GM19395 (cell line): ENCODE measurements around the gene RHEB.

Source experiments
- ATAC-seq: cut with Tn5 transposase; IDR thresholded peaks from one replicate; pipeline ENCODE4 v1.9.1; 2021; ENCODE audit warnings: mild to moderate bottlenecking, moderate library complexity; ENCODE audit not compliant: unreplicated experiment

RHEB gene

DNA sequence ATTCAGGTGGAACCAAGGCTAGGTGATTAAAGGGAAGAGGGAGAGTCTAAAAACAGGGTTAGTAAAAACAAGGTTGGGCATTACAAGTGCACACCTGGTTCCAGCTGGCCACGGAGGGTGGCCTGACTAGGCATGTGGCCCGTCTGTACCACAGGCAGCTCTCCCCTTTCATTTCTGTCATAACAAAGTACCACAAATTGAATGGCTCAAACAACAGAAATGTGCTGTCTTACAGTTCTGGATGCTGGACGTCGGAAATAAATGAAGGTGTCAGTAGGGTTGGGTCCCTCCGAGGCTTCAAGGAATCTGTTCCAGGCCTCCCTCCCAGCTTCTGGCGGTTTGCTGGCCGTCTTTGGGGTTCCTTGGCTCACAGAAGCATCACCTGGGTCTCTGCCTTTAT lies 96.5 kb downstream of the RHEB start:
- ATAC-seq, result no peak

DNA sequence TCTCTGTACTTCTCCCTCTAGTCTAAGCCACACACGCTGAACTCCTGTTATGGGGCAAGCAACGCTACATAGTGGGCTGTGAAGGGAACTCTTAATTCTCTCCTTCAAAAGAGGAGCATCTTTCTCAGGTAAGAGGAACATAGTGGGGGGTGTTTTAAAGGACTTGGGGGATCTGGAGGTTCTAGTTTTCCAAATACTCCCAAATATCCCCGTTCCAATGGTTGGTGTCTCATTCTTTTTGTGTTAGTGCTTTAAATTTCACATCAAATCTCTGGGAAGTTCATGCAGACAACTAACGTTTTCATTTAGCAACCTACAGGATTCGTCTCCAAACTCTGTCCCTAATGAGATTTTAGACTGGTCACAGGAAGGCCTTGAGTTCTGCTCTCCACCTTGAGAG lies 97.5 kb downstream of the RHEB start:
- ATAC-seq, result no peak

DNA sequence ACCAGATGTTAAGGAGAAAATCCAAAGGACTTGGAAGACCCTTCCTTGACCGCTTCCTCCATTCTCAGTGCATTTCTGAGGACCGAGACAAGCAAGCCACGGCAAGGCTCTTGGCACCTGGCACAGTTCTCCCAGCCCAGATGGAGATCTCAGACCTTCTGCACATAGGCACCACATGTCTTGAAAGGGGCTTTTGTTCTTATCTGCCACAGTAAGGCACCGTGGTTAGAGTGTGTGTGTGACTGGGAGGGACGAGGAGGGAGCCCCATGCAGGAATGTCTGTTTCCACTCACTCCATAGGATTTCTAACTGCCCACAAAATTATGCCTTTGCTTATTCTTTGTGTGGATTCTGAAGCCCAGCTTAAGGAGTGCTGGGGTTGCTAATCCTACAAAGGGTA lies 99.6 kb downstream of the RHEB start:
- no peak for ATAC-seq

DNA sequence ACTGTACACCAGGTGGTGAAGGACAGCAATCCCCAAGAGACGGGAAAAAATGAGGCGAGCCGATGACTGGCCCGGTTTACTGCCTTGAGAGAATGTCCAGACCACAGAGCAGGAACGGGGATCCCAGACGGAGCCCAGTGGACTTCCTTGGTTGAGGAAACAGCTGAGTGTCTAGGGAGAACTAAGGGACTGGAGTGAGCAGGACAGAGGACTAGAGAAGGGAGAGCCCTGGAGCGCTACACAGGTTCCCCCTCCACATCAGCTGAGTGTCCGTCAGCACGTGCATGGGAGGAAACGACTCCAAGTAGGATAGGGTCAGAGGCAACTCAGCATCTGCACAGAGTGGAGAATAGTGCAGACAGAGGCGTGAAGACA lies 102.8 kb downstream of the RHEB start:
- no peak for ATAC-seq

DNA sequence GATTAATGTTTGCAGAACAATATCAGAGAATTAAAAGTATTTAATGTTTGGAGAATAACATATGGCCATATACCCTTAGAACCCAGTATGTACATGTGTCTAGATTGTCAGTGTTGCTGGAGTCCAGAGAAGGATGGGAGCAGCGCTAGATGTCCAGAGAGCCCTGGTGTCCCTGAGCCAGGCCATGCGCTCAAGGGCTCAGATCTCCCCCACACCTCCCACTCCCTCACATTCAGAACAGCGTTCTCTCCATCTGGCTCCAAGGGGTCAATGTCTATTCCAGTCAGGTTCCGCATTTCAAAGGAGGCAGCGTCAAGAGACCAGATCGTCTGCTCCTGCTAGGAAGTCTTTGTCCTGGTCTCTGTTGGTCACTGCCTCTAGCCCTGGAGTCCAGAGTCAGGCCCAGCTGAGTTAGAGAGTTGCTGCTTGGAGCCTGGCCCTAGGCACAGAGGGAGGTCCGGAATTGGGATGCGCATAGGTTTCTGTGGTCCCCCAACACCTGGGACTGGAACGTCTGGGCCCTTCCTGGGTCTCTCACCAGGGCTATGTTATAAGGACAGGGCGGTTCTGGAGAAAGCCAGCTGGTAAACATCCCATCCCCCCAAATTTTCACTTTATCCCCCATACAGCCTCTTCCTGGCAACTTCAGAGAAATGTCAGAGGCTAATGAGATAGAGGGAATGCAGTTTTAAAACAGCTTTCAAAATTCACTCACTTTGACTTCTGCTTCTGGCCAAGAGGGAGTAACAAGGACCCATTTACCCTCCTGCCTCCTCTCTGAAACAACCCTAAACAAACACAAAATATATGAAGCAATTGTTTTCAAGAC lies 103.4 kb downstream of the RHEB start:
- ATAC-seq, result no peak
